Stimulated activated CD4-positive, alpha-beta T cell treated with anti-CD3 and anti-CD28 coated beads, Interleukin-2, amount 100 ng/mL, for 24 hours (primary cell): ENCODE measurements around the gene WDR31.
A peak's percentile ranks its signal among the peaks of the same experiment; 100 is the strongest.
"Not testable (repeated sequence)": the region's sequence is repeated elsewhere in the genome, so short reads cannot be mapped to it uniquely, and the experiment has no call there.

Experiments
- DNase-seq, 2 donors: peaks; one replicate each; pipeline ENCODE4 v3.0.0-alpha.2; 2020

WDR31 gene

DNA sequence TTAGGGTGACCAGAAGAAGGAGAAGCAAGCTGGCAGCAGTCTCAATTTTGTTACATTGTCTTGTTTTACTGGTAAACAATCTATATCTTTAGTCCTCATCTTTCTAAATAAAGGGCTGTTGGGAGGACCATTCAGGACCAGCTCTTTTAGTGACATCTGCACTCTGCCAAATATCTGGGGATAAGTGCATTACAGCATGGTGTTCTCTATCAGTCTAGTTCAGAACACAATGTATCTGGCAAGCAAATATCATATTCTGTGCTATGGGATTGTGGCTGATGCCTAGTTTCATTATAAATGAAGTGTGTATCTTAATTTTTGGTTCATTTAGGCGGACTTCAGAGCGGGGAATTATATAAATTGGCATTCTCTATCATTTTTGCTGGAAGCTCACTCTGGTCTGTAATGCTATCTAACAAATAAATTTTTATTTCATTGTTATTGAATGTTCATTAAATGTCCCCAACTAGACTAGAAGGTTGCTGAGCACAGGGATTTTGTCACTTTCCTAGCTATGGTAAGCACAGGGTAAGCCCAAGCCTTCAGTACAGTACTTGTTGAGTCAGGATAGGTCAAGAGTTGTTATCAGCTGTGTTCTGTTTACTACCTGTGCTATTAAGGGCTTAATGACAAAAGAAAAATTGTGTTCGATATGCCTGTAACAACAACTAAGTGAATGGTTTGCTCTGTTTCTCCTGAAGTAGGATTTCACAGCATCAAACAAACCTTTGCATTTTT, 11.9 kb downstream of the WDR31 start:
- no peak for DNase-seq

DNA sequence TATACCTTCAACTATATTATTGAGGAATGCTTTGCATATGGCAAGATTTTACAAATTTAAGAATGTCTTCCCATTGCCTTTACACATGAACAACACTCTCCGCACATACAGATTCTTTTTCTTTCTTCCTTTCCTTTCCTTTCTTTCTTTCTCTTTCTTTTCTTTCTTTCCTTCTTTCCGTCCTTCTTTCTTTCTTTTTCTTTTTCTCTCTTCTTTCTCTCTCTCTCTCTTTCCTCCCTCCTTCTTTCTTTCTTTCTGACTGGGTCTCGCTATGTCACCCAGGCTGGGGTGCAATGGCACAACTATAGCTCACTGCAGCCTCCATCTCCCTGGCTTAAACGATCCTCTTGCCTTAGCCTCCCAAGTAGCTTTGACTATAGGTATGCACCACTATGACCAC, 13.8 kb downstream of the WDR31 start:
- DNase-seq: no peak

DNA sequence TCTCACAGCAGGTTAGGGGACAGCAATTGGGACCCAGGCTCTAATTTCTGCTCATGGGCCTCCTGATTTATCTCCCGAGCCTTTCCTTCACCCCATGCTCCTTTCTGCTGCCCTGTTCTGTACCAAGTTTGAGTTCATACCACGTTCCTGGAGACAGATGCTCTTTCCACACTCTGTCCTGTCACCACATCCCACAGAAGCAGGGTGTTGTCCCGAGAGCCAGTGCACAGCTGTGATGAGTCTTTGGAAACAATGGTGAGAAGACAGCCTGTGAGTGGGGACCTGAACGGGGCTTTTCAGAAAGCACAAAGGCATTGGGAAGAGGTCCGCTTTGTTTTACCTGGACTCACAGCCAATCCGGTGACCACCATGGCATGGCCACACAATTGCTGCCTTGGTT, 17.4 kb downstream of the WDR31 start:
- DNase-seq: no peak

DNA sequence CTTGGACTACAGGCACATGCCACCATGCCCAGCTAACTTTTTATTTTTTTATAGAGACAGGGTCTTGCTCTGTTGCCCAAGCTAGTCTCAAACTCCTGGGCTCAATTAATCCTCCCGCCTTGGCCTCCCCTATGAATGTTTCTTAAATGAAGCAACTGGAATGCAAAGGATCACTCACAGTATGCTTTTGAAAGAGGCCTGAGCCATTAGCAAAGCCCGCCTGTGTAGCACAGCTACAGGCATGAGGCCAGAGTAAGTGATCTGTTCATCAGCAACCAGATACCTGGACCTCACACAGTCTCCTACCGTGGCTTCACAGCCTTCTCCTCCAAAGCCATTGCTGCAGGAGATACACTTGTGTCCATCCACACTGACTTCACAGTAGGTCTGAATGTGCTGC, 20.0 kb downstream of the WDR31 start:
- DNase-seq: no peak

DNA sequence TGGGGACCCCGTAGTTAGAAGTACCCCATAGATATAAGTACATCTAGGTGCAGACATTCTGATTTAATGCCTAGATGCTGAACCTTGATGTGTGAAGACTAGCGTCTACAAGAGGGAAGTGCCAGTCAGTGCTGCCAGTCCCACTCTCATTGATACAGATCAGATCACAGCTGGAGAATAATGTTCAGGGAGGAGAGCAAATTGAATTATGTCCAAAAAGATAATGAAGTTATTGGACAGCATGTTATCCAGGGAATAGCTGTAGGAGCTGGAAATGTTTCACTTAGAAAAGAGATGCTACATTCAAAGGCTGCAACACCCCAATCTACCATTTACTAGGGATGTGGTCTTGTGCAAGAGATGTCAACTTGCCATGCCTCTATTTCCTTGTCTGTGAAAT, 21.0 kb downstream of the WDR31 start:
- DNase-seq: no peak

DNA sequence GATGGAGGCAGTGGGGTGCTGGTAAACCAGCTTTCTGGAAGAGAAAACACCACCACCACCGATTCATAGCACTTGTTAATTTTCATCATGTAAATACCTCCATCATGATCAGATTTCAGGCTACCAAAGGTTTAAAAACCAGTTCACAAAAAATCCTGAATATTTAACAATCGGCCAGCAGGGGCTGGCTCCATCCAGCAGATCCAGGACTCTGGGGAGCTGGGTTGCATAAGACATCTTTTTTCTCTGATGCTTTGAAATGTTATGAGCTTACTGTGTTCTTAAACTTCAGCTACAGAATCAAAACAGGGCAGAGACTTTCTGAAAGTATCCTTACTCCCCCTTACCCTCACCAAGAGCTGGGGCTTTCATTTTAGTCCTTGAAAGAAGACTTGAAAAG, 22.3 kb downstream of the WDR31 start:
- no peak for DNase-seq

DNA sequence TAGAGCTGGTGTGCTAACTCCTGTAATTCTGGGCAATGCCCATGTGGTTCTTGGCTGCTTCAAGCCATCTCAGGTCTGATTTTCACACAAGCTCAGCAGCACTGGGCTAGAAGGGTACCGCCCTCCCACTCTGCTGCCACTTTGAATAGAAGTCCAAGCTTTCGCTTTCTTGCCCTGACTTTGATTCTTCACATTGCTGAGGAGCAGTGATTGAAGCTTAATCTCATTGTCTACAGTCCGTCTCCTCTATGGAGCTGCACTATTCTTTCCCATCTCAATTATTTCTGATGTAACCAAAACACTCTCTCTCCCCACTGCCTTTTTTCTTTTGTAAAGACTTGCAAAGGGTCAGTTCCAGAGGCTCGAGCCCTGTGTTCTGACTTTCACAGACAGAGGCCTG, 24.0 kb downstream of the WDR31 start:
- no peak for DNase-seq

DNA sequence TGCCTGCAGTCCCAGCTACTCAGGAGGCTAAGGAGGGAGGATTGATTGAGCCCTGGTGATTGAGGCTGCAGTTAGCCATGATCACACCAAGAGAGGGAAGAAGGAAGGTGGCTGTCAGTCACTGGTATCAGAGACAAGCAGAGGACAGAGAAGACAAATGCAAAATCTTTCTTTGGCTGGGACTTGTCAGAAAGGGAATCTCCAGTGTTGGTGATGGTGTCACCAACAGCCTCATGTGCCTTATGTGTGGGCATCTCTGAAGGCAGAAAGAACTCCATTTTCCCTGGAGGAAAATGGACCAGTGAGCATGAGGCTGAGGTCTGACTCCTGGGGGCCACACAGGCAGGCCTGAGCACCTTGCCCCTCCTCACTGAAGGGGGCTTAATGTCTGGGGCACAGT, 24.8 kb downstream of the WDR31 start:
- no peak for DNase-seq

DNA sequence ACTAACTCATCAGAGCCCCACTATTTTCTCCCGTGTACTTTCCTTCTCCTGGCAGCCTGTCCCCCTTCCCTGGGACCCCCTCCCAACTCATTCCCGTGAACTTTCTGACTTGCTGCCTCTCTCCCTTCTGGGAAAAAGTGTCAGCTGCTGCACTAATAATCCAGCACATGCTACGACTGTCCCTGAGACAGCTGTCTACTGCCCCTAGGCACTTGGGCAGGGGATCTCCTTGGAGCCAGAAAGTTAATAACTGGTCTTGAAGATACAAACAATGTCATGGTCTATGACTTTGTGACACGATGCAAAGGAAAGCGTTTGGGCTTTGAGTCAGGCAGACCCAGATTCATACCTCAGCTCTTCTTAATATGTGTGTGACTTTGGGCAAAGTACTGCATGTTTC, 26.8 kb downstream of the WDR31 start:
- no peak for DNase-seq

DNA sequence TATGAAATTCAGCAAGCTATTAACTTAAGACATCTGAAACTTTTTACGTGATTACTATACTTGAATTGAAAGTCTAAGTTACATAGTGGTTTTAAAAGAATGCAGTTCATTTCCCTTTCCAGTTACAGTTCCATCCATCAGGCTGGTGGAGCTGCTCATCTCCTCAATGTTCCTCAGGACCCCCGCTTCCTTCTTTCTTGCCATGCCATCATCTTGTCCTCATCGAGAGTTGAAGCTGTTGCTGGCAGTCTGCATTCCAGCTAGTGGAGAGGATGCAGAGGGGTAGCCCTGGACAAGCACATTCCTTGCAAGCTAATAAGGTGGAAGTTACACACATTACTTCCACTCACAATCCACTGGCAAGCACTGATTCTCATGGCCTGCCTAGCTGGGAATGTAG, 28.1 kb downstream of the WDR31 start:
- no peak for DNase-seq

DNA sequence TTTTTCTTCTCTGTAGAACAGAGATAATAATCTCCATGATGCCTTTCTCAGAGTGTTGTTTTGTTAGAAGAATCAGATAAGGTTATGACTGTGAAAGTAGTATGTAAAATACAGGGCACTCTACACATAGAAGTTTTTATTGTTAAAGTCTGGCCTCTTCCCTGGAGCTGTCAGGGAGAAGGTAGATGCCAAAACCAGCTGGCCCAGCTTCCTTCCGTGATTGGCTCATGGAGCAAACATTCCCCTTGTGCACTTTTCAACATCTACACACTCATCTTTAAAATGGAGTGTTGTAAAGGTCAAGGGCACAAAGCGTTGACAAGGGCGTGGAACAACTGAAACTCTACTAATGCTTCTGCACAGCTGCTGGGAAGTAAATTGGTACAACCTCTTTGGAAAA, 29.5 kb downstream of the WDR31 start:
- DNase-seq: no peak

DNA sequence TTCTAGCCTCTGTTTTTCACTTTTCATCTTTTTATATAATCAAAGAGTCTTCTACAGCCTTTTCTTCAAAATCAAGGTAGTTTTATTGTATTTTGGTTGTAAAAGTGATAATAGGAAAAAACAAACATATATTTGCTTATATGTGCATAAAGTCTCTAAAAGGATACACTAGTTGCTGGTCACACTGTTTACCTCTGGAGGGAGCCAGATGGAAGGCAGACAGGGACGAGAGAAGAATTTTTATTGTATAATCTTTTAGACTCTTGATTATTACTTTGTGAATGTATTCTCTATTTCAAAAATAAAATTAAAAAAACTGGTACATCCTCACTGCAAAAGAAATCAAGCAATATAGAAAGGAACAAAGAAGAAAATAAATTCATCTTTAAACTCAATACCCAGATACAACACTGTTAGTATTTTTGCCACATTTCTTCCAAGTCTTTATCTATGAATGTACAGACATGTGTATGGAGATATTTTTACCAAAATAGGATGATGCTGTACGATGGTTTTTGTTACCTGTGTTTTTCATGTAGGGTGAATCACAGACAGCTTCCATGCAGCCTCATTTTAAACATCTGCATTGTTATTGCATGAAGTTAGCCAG, 30.8 kb downstream of the WDR31 start:
- peak in 1 of 2 donors; percentile 7 for DNase-seq

DNA sequence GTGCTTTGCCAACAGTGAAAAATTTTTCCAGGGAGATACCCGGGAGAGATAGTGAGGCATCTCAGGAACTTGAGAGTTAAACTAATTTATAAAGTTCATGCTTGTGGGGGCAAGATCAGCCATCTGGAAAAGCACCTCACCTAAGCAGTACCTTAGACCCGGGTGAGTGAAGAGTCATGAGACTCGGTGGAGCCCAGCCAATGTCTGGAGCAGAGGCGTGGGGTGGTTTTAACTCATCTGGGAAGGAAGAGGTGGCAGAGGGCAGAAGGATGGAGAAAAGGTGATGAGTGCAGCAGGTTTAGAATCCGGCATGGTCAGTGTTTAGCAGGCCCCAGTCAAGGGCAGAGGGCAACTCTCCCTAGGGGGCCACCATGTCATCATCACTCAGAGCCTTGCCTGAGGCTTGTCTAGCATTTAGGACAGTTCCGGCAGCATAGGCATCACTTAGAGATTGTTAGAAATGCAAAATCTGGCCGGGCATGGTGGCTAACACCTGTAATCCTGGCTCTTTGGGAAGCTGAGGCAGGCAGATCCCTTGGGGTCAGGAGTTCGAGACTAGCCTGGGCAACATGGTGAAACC, 32.6 kb downstream of the WDR31 start:
- no peak for DNase-seq

DNA sequence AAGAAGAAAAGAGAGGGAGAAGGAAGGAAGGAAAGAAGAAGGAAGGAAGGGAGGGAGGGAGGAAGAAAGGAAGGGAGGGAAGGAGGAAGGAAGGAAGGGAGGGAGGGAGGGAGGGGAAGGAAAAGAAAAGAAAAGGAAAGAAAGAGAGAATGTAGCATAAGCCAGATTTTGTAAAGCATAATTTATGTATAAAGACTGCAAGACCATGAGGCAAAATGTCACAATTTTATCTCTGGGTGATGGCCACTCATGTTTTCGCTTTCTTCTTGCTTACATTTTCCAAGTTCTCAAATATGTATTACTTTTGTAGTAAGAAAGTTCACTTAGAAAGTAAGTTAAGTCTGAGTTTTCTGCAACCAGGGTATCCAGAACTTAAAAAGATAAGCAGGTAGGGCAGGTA, 33.5 kb downstream of the WDR31 start:
- no peak for DNase-seq

DNA sequence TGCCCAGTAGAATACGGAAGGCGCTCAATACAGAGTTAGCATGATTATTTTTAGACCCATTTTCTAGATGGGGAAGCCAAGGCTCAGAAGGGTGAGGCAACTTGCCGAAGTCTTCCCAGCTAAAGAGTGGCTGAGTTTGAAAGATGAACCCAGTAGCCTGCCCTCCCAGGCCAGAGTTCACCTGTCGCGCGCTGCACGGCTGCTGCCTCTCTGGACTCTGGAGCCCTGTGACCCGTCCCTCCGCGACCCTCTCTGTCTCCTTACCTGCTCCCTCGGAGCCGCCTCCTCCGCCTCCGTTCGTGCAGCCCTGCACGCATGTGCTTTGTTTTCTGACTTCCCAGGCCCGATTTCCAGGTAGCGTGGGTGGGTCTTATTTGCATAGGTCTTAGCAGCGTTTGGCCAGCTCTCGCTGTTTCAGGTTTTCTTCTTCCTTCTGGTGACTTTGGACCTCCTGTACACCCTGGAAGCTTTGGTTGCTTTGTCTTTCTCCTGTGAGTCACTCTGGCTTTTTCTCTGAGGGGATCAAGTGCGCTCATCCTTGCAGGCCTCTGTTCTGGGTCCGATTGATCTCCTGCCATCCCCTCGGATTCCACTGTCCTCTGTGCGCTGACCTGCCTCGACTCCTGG, 37.2 kb downstream of the WDR31 start, which contains the start of gene RNF183:
Gene RNF183, minus strand, starts transcription at position 585 of the 627 bp plus-strand sequence. CDS start 5,192 bp downstream, outside the sequence.
- no peak for DNase-seq

DNA sequence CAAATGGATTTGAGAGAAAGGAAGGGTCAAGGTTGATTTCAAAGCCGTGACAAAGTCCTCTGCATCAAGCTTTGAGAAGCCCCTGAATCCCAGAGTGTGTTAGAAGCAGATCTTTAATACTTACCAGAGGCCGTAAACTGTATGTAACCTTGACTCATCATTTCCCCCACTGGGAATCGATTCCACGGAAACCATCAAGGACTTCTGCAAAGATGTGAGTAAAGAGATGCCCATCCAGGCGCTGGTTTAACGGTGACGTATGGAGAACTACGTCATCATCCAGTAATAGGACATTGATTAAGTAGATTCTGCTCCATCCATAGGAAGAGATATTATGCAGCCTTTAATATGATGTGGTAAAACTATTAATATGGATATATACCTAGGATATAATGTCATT, 38.5 kb downstream of the WDR31 start:
- no peak for DNase-seq

DNA sequence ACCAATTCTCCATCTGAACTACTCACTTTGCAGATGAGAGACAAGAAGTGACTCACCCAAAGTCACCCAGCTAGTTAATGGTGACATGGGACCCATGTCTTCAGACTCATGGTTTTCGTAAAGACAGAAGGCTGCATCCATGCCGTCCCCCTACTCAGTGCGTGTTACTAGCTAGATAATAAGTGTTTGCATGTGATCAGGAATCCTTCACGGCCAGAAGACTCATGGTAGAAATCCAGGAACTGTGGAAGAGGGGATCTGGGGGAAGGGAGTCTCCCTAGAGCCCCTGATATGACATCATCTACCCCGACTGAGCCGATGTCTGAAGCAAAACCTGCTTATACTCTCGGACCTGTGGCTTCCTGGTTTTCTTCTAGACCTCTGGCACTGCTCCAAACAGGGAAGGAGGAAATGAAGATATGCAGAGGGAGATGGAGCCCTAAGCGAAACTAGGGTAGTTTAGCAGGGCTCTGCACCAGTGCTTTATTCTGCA, 40.2 kb downstream of the WDR31 start:
- DNase-seq: no peak

DNA sequence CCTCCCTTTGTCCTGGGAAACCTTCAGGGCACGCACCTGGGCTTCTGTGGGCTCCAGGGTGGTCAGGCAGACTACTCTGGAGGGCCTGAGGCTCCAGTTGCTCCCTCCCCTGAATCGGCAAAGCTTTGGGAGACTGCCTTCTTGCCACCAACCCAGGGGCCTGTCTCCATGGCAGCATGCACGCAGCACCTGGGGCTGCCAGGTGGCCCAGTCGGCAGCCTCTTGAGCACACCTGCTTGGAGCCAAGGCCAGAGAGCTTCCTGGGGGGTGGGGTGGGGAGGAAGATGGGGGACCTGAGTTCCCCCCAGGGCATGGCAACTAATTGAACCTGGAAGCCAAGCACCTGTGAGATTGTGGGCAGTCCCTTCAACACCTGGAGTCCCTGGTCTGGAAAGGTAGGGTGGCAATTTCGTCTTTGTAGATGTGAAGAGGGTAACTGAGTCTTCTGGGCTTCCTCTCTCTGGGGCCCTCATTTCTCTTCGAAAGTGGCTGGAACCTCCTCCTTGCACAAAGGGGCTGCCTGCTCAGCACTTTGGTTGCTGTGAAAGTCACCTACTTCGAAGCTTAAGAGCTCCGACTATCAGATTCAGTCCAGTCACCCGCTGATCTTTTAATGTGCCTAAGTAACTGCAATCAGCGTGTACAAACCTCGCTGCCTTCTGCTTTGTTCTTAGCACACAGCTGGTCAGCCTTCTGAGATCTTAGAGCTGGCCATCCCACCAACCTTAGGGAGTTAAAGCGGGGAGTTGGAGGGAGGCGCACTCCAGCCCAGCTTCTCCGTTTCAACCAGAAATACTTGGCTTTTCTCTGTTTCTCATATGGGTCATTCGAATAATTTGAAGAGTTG, 40.9 kb downstream of the WDR31 start:
- DNase-seq: no peak

DNA sequence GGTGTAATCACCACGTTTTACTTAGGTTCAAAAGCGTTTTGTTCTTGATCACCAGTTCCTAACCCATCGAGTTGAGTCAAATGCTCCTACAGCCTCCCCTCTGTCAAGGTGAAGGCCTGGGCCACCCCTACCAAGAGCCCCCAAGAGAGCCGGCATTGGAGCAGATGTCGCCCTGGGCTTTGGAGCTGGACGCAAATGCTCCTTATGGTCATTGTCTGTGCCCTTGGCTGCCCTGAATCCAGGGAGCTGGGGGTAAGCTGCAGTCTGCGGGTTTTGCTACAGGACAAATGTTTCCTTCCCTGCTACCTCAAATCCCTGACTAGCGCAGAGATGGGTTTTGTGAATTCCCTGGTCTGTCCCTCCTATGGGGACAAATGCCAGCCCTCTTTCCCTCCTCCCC, 41.8 kb downstream of the WDR31 start:
- no peak for DNase-seq

DNA sequence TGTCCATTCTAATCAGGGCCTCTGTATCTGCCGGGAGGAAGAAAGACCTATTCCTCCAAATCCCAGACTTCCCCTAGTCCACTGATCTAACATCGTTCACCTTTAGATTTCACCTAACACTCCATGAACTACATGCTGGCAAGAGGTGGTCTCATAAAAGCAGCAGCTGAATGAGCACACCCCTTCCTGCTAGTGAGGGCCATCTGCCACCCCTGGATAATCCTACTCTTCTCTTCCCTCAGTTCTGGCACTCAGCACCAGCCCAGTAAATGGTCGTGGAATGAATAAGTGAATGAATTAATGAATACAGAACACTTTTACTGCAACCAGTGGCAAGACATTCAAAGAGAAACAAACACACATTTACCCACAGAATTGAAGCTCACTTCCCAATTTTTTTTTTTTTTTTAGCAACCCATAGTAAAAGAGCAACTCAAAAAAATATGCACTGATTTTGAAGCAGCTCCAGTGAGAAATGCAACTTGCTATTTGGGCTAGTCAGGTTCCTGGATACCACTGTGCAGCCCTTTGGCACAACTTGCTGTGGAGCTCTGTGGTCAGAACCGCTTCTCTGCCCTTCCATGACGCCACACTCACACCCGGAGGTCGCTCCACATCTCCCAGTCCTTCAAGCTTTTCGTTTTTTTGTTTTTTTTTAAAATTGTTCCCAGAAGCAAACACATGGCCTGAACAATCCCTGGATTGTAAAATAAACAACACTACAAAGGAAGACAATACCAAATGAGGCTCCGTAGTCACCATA, 43.1 kb downstream of the WDR31 start:
- DNase-seq: no peak

DNA sequence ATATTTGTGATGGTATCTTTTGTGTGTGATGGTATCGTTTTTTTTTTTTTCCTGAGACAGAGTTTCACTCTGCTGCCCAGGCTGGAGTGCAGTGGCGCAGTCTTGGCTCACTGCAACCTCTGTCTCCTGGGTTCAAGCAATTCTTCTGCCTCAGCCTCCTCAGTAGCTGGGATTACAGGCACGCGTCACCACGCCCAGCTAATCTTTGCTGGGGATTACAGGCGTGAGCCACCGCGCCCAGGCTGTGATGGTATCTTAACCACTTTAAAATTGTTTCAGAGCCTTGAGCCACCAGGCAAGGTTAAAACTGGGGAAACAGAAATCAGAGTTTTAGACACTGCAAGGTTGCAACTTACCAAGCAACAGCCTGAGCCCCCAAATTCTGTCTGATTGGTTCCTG, 43.8 kb downstream of the WDR31 start:
- DNase-seq: not testable (repeated sequence)

DNA sequence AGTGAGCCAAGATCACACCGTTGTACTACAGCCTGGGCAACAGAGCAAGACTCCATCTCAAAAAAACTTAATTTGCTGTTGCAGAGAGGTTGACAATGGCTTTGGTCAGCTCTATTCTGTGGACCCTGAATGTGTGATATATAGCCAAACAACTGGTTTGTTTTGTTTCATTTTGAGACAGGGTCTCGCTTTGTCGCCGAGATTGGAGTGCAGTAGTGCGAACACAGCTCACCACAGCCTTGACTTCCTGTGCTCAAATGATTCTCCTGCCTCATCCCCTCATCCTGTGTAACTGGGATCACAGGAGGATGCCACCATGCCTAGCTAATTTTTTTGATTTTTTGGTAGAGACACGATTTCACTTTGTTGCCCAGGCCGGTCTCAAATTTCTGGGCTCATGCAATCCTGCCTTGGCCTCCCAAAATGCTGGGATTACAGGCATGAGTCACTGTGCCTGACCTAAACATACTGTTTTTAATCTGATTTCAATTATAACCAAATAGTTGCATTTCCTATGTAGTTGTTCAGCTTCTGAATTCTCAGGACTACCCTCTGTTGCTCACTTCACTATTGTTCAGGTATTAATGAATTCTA, 46.7 kb downstream of the WDR31 start:
- no peak for DNase-seq
